Mesendoderm (in vitro differentiated cells): ENCODE results near the gene LDLRAD4.
"Not testable (repeated sequence)": the region's sequence is repeated elsewhere in the genome, so short reads cannot be mapped to it uniquely, and the experiment has no call there.

Source experiments
- DNase-seq: peaks from one replicate; pipeline ENCODE4 v3.0.0; 2013
- H2AK5ac ChIP-seq: 2 replicates; pipeline ENCODE4 v1.6.1; 2013; ENCODE audit warnings: low read length, inconsistent platforms
- H2BK120ac ChIP-seq: 2 replicates; pipeline ENCODE4 v1.6.1; 2013; ENCODE audit warnings: low read depth, mild to moderate bottlenecking, low read length, moderate library complexity, mixed read lengths
- H2BK15ac ChIP-seq: replicated peaks from 2 replicates; pipeline ENCODE4 v1.6.1; 2013; ENCODE audit warnings: low read depth, mild to moderate bottlenecking, moderate library complexity
- H2BK5ac ChIP-seq: 2 replicates; pipeline ENCODE4 v1.6.1; 2013; ENCODE audit warnings: low read length, inconsistent platforms
- H3K18ac ChIP-seq: 2 replicates; pipeline ENCODE4 v1.6.1; 2013; ENCODE audit warnings: mild to moderate bottlenecking, low read length, mixed read lengths
- H3K23ac ChIP-seq: one replicate; pipeline ENCODE4 v1.6.1; 2013; ENCODE audit warnings: low read length
- H3K27ac ChIP-seq: 2 replicates; pipeline ENCODE4 v1.5.1; 2013; ENCODE audit warnings: low read depth, mild to moderate bottlenecking, inconsistent platforms, low read length, moderate library complexity
- H3K27me3 ChIP-seq: 2 replicates; pipeline ENCODE4 v1.6.1; 2013; ENCODE audit warnings: low read length, control low read depth, mild to moderate bottlenecking, inconsistent platforms; ENCODE audit not compliant: insufficient read depth, poor library complexity
- H3K36me3 ChIP-seq: 2 replicates; pipeline ENCODE4 v1.6.1; 2013; ENCODE audit warnings: low read length, inconsistent platforms; ENCODE audit not compliant: control insufficient read depth, insufficient read depth
- H3K4ac ChIP-seq: one replicate; pipeline ENCODE4 v1.6.1; 2013; ENCODE audit warnings: low read depth, mild to moderate bottlenecking, low read length, moderate library complexity
- H3K4me1 ChIP-seq: 2 replicates; pipeline ENCODE4 v1.6.1; 2013; ENCODE audit warnings: low read depth, low read length, inconsistent platforms; ENCODE audit not compliant: control insufficient read depth
- H3K4me2 ChIP-seq: 2 replicates; pipeline ENCODE4 v1.6.1; 2013; ENCODE audit warnings: low read length
- H3K4me3 ChIP-seq: 2 replicates; pipeline ENCODE4 v1.5.1; 2013; ENCODE audit warnings: mild to moderate bottlenecking, low read length
- H3K56ac ChIP-seq: one replicate; pipeline ENCODE4 v1.6.1; 2013; ENCODE audit warnings: low read length
- H3K79me1 ChIP-seq: 2 replicates; pipeline ENCODE4 v1.6.1; 2013; ENCODE audit warnings: low read length, inconsistent platforms
- H3K79me2 ChIP-seq: 2 replicates; pipeline ENCODE4 v1.6.1; 2013; ENCODE audit warnings: mild to moderate bottlenecking, low read length; ENCODE audit not compliant: control insufficient read depth, insufficient read depth
- H3K9ac ChIP-seq: 2 replicates; pipeline ENCODE4 v1.6.1; 2013; ENCODE audit warnings: low read length, inconsistent platforms
- H4K5ac ChIP-seq: one replicate; pipeline ENCODE4 v1.6.1; 2013; ENCODE audit warnings: low read length
- H4K8ac ChIP-seq: one replicate; pipeline ENCODE4 v1.6.1; 2013; ENCODE audit warnings: low read depth, mild to moderate bottlenecking, control low read depth, low read length, moderate library complexity
- WGBS: extraction: QIAGEN DNeasy Blood & Tissue Kit; methylation state at CpG from one replicate; pipeline ENCODE4 v1.1.7; 2013; ENCODE audit warnings: low lambda C conversion rate, missing lambda C conversion rate; ENCODE audit not compliant: insufficient coverage; ENCODE audit errors: extremely low coverage; 5-methylcytosine and 5-hydroxymethylcytosine counted together

The LDLRAD4 gene

DNA sequence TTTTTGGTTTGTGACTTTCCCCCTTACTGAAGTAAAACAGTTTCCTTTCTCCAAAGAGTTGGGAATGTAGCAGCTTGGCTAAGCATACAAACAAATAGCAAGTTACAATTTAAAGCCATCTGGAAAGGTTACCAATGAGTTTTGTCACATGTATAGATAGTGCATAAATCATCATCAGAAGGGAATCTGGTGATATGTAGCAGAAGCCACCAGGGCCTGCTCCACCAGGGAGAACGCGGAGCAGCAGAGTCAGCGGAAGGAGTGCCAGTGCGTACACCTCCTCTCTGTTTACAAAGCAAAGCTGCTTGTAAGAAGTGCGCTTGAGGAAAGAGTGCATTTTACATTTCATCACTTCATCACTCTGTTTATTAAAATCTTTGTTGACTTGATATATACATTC lies 267.7 kb downstream of the LDLRAD4 start:
- H2BK120ac ChIP-seq: no peak overlapping the region
- H3K79me1 ChIP-seq: no peaks in the 10 kb centered on the region
- H4K5ac ChIP-seq: no peak overlapping the region
- no peak overlapping the region for H4K8ac ChIP-seq
- H3K36me3 ChIP-seq: no peaks in the 10 kb centered on the region
- no peak overlapping the region for H3K18ac ChIP-seq
- no peak overlapping the region for H3K27ac ChIP-seq
- no peak overlapping the region for H3K23ac ChIP-seq
- H3K4me1 ChIP-seq: no peaks in the 10 kb centered on the region
- no peak for DNase-seq
- H2BK5ac ChIP-seq: no peak overlapping the region
- H3K27me3 ChIP-seq: no peaks in the 10 kb centered on the region
- no peak overlapping the region for H2AK5ac ChIP-seq
- no peak overlapping the region for H3K56ac ChIP-seq
- H3K9ac ChIP-seq: no peak overlapping the region
- no peaks in the 10 kb centered on the region for H3K79me2 ChIP-seq
- no CpG with 5 or more reads among the region's 5 CpGs for WGBS
- H3K4me3 ChIP-seq: no peak overlapping the region
- H3K4ac ChIP-seq: no peak overlapping the region
- H3K4me2 ChIP-seq: no peak overlapping the region
- H2BK15ac ChIP-seq: no peak overlapping the region

DNA sequence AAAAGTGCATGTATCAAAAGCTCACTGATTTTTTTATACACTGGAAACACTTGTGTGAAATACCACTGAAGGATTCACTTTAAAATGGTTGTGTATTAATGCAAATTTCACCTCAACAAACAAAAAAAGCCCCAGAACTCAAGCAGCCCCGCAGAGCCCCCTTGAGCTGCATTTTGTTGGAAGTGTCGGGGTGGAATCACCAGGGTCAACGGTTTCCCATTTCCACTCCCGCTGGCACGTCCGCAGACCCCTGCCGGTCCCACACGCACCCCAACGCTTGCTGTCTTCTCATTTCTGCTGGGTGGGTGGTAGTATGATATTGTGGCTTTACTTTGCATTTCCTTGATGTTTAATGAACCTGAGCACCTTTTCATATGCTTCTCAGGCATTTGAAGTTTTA lies 268.1 kb downstream of the LDLRAD4 start:
- H3K4me2 ChIP-seq: no peak overlapping the region
- no peak overlapping the region for H4K5ac ChIP-seq
- H4K8ac ChIP-seq: no peak overlapping the region
- H2AK5ac ChIP-seq: no peak overlapping the region
- H3K27me3 ChIP-seq: no peaks in the 10 kb centered on the region
- DNase-seq: no peak
- H2BK120ac ChIP-seq: no peak overlapping the region
- no peak overlapping the region for H2BK5ac ChIP-seq
- H3K79me2 ChIP-seq: no peaks in the 10 kb centered on the region
- no peak overlapping the region for H3K23ac ChIP-seq
- H3K36me3 ChIP-seq: no peaks in the 10 kb centered on the region
- H3K79me1 ChIP-seq: no peaks in the 10 kb centered on the region
- no peak overlapping the region for H3K18ac ChIP-seq
- H3K4me1 ChIP-seq: no peaks in the 10 kb centered on the region
- no peak overlapping the region for H2BK15ac ChIP-seq
- no peak overlapping the region for H3K27ac ChIP-seq
- H3K9ac ChIP-seq: no peak overlapping the region
- no peak overlapping the region for H3K4me3 ChIP-seq
- H3K4ac ChIP-seq: no peak overlapping the region
- no peak overlapping the region for H3K56ac ChIP-seq
- WGBS: no CpG with 5 or more reads among the region's 9 CpGs

DNA sequence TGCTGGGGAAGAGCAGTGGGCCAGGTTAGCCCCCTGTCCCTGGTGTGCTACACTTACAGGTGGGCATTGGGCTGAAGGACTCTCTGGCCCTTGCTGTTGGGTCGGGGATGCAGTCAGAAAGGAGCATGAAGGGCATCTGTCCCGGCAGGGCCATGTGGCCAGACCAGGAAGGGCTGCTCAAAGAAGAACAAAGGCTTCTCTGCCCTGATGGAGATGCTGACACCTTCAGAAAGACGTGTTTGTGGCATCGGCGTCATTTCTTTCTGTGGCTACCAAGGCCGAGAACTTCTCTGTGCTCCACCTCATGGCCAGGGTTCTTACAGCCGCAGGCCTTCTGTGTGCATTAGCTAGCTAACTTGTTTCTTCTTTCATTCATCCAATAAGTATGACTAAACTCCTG lies 268.7 kb downstream of the LDLRAD4 start:
- no peak for DNase-seq
- Histone ChIP-seq H3K27me3 (no peaks in the 10 kb centered on the region), H3K18ac (no peak overlapping the region), H2AK5ac (no peak overlapping the region), H2BK120ac (no peak overlapping the region), H3K4ac (no peak overlapping the region), H3K9ac (no peak overlapping the region), H3K4me3 (no peak overlapping the region), H3K56ac (peak overlapping the region; percentile 7), H2BK5ac (no peak overlapping the region), H3K4me1 (no peaks in the 10 kb centered on the region), H3K23ac (no peak overlapping the region), H3K79me2 (no peaks in the 10 kb centered on the region), H3K27ac (no peak overlapping the region), H3K79me1 (no peaks in the 10 kb centered on the region), H2BK15ac (no peak overlapping the region), H4K5ac (no peak overlapping the region), H3K36me3 (no peaks in the 10 kb centered on the region), H3K4me2 (no peak overlapping the region), H4K8ac (no peak overlapping the region)
- WGBS: no CpG with 5 or more reads among the region's 7 CpGs

DNA sequence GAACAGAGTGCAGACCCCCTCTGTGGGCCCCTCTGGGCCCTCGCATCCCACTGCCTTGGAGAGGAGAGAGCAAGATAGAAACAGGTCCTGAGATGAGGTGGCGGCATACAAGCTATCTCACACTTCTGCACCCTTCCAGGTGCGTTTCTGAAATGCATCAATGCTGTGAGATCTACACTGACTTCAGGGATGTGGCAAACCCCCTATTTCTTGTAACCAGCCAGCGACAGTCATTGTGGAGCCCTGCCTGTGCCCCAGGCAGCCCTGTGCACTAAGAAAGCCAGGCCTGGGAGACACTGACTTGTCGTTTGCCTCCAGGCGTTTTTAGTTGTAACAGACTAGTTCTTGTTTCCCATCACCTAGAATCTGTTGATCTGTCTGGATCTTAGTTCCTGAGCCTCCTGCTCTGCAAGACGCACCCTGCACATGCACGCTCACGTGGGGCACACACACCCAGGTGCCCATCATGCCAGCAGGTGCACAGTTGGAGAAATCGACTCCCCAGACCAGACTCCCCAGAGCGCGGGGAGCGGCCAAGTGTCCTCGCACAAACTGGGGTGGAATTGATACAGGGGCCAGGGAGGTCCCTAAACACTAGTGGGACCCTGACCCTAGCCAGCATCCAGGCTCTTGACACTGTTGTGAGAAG lies 269.8 kb downstream of the LDLRAD4 start:
- Histone ChIP-seq H4K5ac (no peak overlapping the region), H3K79me1 (no peaks in the 10 kb centered on the region), H3K79me2 (no peaks in the 10 kb centered on the region), H2BK15ac (no peak overlapping the region), H3K4me3 (no peak overlapping the region), H2AK5ac (no peak overlapping the region), H4K8ac (no peak overlapping the region), H3K56ac (no peak overlapping the region), H3K27me3 (no peaks in the 10 kb centered on the region), H3K4me1 (no peaks in the 10 kb centered on the region), H2BK5ac (no peak overlapping the region), H3K18ac (no peak overlapping the region), H3K36me3 (no peaks in the 10 kb centered on the region), H3K23ac (no peak overlapping the region), H3K4me2 (no peak overlapping the region), H2BK120ac (no peak overlapping the region), H3K4ac (no peak overlapping the region), H3K27ac (no peak overlapping the region), H3K9ac (no peak overlapping the region)
- DNase-seq: peak; percentile 15
- no CpG with 5 or more reads among the region's 14 CpGs for WGBS

DNA sequence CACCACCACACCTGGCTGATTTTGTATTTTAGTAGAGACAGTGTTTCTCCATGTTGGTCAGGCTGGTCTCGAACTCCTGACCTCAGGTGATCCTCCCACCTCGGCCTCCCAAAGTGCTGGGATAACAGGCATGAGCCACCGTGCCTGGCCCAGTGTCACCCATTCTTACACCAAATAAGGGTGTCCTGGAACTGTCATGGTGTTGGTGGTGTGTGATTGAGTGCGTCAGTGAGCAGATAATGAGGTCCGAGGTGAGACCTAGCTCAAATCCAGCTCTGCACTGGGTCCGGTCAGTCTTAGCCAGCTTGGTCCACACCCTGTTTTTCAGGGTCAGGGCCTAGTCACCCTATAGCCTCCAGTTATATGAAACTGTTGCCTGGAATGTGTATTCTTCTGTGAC lies 270.7 kb downstream of the LDLRAD4 start:
- H3K4me1 ChIP-seq, H2BK120ac ChIP-seq, H3K79me2 ChIP-seq, H3K79me1 ChIP-seq, H3K4ac ChIP-seq, H3K27me3 ChIP-seq, H2AK5ac ChIP-seq, H2BK15ac ChIP-seq, H3K4me3 ChIP-seq, H4K8ac ChIP-seq, H3K27ac ChIP-seq, H2BK5ac ChIP-seq, H3K36me3 ChIP-seq, DNase-seq, H3K18ac ChIP-seq, H3K23ac ChIP-seq, H3K4me2 ChIP-seq, H4K5ac ChIP-seq, H3K56ac ChIP-seq, H3K9ac ChIP-seq: not testable (repeated sequence)
- WGBS: no CpG with 5 or more reads among the region's 6 CpGs

DNA sequence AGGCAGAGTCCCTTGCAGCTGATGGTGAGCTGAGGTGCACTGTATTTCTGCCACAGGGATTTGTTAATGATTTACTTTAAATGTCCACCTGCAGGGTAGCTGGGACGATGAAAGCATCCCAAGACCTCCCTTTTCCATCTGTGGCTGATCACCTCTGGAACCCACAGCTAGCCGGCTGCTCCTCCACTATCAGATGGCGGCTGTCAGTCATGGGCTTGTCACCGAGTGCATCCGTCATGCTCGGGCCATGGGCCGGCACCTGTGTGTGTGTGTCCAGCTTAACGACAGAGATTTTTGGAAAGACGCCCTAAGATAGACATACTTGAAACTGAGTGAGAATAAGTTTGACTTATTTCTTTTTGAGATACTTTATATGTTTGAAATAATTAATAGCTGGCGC lies 272.6 kb downstream of the LDLRAD4 start:
- Histone ChIP-seq H2BK15ac (no peak overlapping the region), H3K18ac (no peak overlapping the region), H3K27ac (no peak overlapping the region), H3K27me3 (no peaks in the 10 kb centered on the region), H4K8ac (no peak overlapping the region), H3K23ac (no peak overlapping the region), H3K56ac (no peak overlapping the region), H3K79me2 (no peaks in the 10 kb centered on the region), H3K36me3 (no peaks in the 10 kb centered on the region), H3K9ac (no peak overlapping the region), H2AK5ac (no peak overlapping the region), H4K5ac (no peak overlapping the region), H3K4me2 (no peak overlapping the region), H3K4me3 (no peak overlapping the region), H2BK120ac (no peak overlapping the region), H2BK5ac (no peak overlapping the region), H3K4me1 (no peaks in the 10 kb centered on the region), H3K79me1 (no peaks in the 10 kb centered on the region), H3K4ac (no peak overlapping the region)
- no peak for DNase-seq
- WGBS: 100% methylated on average over 1 of the region's 10 CpGs
